ENCODE data around the gene LGALS16.

Gene LGALS16

Small RNAs within 50 kb of the gene (small RNA-seq; reads per million reads assigned to genes)
- gene AC005176.2 (0 reads per million in 2 experiments), gene RPS29P27 (0 reads per million in 2 experiments), gene RPS29P30 (0 reads per million in 2 experiments)

All from SK-N-DZ (cell line).